ENCODE results near the gene PRR7.

The PRR7 gene

DNA sequence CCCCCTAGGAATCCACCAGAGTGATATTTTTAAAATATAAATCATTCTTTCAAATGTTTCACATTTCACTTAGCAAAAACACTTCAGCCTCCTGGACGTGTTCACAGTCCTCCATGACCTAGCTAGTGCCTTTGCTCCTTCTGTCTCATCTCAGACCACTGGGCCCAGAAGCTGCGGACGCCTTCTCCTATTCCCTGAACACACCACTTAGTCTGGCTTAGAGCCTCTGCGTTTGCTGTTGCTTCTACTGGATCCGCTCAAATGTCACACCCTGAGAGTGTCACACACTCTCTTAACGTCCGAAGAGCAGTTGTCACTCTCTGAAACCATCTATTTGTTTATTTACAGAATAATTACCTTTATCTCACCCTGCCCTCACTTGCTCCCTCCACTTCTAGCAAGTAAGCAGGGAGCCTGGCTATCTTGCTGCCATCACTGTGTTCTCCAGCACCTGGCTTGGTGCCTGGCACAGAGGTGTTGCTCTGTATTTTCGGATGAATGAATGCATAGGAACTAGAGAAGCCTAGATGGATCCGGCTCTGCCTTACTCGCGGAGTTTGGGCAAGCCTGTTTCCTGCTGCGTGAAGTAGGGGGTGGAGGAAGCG, 21.3 kb upstream of the PRR7 start:
- FAIRE-seq, result no peak

DNA sequence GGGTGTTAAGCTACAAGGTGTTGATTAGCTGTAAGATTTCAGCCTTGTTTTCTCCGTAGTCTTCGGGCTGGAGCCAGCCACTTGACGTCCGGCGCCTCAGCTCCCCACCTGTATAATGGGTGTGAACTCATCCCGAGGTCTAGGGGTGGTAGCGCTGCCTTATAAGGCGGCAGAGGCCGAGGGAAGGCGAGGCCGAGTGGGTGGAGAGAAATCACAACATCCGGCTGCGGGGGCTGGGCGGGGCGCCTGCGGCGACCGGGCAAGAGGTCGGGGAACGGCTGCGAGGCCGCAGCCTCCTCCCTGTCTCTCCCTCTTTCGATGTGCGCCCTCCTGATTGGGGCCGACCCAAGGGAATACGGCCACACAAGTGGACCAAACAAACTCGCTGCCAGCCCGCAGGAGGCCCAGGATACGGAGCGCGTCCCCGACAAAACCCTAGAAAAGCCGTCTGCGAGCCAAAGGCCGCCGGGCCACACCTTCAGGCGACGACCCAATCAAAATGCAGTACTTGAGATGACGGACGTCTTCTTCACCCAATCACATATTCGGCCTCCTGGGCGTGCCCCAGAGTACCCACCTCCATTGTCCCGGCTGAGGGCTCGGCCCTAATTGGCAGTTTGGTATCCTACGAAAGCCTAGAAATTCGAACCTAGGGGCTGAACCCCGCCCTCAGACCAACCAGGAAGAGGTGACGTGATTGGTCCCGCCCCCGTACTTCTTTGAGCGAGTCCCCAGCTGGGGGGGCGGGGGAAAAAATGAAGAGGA, 20.6 kb upstream of the PRR7 start:
- FAIRE-seq, result peak; percentile 83

DNA sequence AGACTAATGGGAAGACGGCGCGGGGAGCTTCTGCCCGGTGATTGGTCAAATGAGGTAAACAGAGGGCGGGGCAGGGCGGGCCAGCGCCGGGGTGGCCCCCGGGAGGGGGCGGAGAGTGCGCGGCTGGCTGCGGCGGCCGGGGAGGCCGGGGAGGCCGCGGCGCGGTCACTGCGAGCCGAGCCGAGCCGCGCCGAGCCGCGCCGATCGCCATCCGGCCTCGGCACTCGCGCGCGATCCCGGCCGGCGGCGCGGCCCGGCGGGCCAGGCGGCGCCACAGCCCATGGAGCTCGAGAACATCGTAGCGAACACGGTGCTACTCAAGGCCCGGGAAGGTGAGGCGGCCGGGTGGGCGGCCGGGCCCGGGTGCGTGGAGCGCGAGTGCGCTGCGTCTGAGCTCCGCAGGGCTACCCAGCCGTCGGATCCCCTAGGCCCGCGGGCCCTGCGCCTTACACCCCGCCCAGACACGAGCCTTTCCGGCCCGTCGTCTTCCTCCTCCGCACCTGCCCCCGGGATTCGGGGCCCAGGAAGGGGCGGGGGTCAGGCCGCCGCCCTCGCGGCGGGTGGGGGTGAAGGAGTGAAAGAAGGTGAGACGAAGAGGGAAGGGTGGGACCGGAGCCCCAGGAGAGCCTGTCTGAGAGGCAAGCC, 19.9 kb upstream of the PRR7 start, which contains the start of gene GRK6:
Gene GRK6, plus strand, starts transcription at position 111 of the 645 bp plus-strand sequence. Its CDS starts 170 bp downstream, at position 281.
- no peak for FAIRE-seq

DNA sequence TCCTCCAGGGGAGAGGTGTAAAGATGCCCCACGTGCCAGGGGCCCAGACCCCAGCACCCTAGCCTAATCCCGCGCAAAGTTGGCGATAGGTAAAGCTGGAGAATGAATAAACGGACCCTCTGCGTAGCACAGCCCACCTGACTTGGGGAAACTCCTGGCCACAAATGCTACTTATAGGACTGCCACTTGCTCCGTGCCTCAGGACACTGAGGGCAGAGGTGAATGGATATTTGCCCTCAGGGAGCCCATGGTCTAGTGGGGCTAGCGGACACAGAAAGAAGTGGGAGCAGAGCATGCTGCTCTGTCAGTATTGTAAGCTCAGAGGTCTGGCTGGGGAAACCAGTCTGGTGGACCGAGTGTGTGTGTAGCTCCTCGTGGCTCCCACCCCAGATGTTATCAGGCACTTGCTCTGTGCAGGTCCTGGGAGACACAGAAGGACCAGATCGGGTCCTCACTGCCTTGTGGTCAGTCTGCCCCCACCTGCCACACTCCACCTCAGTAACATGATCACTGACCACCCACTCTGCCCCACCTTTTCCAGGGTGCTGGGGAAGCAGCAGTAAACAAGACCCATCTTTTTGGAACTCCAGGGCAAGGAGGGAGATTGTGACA, 19.3 kb upstream of the PRR7 start:
- no peak for FAIRE-seq

DNA sequence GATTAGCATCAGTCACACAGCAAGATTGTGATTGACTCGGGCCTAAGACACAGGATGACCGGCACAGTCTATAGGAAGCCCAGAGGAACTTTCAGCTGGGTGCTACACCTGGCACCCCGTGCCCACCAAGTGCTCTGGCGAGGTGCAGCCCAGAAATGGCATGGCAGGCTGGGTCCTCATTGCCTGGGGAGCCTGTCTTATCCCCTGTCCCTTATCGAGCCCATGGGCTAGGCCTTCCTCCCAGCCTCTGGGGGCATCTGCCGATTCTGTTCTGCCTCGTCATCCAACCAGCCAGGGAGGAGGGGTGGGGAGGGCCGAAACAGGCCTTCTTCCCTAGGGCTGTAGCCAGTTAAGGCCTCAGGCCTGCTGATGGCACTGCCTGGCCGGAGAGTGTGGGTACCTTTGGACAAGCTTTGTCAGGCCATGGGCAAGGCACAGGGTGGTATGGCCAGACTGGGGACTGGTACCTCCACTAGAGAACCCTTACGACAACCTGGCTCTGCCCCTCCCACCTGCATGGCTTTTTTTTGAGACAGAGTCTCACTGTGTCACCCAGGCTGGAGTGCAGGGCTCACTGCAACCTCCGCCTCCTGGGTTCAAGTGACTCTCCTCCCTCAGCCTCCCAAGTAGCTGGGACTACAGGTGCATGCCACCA, 18.6 kb upstream of the PRR7 start:
- FAIRE-seq, result no peak

DNA sequence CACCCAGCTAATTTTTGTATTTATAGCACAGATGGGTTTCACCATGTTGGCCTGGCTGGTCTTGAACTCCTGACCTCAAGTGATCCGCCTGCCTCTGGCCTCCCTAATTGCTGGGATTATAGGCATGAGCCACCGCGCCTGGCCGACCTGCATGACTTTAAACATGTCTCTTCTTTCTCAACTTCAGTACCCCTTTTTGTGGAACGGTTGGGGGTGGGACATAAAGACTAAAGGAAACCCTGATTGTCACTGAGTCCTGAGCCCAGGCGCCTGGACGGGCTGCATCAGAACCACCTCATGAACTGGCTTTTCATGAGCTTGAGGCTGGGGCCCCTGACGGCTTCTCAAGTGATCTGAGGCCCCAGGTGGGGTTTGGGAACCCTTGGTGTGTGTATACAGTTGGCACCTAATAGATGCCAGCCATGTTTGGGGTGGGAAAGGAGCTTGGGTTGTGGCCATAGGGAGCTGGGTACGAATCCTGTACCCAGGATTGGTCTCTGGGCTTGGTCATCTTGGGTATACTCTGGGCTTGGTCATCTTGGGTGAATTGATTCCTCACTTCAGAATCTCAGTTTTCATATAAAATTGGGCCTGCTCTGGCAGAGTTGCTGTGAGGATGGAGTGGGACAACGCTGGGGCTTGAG, 17.9 kb upstream of the PRR7 start:
- no peak for FAIRE-seq

DNA sequence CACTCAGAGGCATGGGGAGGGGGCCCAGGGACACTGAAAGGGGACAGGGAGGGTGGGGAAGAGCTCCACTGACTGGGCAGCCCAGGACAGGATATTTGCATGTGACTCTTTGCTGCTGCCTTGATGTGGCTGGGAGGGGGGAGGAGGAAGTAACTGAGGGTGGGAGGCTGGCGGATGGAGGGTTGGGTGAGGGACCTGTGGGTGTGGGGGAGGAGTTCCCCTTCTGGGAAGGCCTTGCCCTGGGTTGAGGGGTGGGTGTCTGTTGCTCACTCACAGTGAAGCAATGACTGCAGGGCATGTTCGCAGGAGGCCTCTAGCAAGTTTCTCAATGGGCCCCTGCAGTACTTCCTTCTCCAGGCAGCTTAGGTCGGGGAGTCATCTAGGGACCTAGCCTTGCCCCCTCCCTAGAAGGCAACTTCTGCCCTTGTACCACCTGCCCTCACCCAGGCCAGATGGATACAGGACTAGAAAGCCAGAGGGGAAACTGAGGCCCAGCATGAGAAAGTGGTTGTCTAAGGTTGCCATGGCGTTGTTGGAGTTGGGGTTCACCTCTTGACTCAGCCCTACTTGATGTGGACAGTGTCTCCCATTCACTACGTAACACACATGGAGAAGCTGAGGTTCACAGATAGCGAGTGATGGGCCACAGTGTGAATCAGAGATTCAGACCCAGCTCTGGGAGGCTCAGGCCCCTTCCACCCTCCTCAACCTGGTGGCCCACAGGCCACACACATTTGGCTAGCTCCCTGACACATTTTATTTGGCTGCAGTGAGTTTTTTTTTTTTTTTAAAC, 17.2 kb upstream of the PRR7 start:
- no peak for FAIRE-seq

DNA sequence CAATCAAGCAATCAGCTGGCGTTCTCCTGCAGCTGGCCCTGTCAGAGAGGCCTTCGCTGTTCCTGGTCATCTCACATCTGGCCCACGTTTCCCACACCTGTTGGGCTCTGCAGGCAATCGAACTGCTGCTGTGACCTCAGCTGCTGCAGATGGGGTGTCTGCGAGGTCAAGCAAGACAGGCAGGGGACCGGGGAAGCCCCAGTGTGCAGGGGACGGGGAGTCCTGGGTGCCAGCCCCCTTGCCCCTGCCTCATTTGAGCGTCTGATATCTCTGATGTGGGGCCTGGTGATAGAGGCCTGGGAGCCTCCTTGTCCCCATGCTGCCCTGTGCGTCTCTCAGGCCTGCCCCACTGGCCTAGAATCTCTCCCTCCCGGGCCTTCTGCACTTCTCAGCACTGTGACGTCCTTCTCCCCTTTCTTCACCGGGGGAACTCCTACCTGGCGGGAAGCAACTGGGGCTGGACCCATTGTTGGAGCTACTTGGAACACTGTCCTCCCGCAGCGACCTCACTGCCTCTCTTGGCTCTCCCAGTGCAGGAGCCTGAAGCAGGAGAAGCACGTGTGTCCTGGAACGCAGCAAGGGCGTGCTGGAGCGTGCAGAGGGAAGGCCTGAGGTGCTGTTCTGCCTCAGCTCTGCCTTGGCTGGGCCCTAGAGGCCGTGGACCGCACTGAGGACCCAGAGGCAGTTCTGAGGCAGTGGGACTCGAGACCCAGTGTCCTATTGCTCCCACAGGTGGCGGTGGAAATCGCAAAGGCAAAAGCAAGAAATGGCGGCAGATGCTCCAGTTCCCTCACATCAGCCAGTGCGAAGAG, 16.3 kb upstream of the PRR7 start:
- no peak for FAIRE-seq

DNA sequence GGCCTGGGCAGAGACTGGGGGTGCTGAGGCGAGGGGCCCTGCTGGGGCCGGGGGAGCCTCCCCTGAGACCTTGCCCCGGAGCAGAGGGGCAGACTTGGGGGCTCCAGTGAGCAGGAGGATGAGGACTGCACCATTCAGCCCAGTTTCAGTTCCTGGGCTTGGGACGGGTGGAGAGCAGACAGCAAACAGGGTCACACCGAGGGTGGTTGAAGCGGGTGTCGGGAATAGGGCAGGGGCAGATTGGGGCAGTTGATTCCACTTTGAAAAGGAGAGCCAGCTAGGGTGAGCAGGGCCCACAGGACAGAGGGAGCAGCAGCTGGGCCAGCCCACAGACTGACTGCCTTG, 15.7 kb upstream of the PRR7 start:
- FAIRE-seq, result no peak

DNA sequence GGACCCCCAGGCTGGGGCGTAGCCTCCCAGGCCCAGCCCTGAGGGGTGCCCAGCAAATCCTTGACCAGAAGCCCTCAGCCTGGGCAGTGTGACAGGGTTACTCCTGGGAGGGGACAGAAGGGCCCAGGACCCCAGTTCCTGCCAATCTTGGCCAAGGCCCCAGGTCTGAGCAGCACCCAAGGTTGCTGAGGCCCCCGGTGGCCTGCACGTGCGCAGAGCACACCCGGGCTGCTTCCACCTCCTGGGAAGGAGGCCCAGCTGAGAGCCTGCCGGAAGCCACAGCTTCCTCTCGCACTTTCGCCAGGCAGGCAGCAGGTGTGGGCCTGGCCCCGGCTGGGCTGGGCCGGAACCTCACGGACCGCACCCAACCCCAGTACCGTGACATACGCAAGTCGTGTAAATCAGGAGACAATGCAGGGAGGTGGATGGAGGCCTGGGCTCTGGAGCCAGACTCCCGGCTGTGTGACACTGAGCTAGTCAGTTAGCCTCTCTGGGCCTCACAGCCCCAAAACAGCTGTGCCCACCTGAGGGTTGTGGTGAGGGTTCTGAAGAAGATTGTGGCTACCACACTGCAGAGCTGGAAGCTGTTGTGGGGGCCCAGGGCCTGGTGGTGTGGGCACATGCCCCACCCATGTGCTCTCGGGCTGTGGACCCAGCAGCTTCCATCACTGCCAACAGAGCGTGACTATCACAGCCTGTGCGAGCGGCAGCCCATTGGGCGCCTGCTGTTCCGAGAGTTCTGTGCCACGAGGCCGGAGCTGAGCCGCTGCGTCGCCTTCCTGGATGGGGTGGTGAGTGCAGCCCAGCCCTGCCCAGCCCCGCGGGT, 15.1 kb upstream of the PRR7 start:
- FAIRE-seq, result no peak

DNA sequence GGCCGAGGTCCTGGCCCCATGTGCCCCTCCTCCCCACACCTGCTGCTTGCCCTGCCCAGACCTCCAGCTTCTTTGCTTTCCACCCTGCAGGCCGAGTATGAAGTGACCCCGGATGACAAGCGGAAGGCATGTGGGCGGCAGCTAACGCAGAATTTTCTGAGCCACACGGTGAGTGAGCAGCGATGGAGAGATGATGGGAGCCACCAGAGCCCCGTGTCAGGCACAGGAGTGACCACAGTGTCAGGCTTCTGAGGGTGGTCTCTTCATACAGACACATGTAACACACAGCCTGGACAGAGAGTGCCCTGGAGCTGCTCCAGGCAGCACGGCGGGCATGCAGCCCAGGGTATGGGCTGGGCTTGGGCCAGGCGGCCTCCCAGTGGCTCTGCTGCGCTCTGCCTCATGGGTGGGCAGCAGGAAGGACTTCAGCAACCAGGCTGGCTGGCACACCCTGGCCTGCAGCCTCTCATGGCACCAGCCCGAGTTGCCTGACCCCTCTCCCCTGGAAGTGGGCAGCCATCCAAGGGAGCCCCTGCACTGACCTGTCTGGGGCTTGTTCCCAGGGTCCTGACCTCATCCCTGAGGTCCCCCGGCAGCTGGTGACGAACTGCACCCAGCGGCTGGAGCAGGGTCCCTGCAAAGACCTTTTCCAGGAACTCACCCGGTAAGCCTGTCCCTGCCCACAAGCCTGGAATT, 14.3 kb upstream of the PRR7 start:
- no peak for FAIRE-seq

DNA sequence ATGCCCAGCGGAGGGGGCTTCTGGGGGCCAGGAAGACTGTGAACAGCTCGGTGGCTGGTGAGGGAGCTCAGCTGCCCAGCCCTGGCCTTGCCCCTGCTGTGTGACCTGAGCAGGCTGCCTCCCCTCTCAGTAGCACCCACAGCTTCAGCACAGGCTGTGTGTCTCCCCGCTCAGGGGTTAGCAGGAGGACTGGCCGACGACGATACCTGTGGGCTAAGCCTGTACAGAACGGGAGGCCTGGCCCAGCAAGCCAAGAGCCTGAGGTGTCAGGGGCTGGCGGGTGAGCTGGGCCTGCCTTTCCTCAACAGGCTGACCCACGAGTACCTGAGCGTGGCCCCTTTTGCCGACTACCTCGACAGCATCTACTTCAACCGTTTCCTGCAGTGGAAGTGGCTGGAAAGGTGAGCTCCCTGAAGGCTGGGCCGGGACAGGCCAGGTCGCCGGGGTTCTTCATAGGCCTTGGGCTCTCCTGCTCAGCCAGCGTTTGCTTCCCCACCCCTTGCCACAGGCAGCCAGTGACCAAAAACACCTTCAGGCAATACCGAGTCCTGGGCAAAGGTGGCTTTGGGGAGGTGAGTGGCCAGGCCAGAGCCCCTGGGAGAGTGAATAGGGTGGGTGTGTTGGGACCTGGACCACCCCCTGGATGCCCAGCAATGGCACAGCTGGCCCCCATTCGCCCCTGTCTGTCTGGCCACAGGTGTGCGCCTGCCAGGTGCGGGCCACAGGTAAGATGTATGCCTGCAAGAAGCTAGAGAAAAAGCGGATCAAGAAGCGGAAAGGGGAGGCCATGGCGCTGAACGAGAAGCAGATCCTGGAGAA, 13.6 kb upstream of the PRR7 start:
- no peak for FAIRE-seq

DNA sequence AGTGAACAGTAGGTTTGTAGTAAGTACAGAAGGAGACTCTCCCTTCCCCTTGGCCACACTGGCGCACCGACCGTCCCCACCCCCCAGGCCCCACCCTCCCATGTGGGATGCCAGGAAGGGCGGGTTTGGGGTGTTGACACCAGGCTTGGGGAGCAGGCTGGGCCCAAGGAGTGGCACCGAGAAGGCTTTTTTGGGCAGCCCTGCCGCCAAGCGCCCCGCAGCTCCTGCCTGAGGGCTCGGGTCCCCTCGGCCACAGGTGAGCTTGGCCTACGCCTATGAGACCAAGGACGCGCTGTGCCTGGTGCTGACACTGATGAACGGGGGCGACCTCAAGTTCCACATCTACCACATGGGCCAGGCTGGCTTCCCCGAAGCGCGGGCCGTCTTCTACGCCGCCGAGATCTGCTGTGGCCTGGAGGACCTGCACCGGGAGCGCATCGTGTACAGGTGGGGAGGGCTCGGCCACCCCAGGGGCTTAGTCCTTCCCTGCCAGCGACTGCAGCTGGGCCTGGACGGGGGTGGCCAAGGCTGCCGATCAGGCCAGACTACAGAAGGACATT, 12.9 kb upstream of the PRR7 start:
- FAIRE-seq, result no peak

DNA sequence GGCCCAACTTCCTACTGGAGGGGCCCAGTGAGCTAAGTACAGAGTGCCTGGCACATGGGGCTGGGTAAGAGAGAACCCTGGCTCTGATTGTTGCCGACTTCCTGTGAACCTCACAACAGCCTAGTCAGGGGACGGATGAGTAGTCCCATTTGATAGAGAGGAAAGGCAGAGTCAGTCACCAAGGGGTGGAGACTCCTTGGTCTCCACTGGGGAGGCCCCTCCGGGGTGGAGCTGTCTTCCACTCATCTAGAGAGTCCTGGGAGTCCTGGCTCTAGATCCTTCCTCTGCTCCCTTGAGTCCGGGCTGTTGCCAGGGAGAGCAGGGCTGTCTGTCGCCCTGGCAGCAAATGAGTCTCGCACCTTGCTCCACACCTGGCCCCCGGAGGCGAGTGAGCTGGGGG, 12.2 kb upstream of the PRR7 start:
- FAIRE-seq, result no peak

DNA sequence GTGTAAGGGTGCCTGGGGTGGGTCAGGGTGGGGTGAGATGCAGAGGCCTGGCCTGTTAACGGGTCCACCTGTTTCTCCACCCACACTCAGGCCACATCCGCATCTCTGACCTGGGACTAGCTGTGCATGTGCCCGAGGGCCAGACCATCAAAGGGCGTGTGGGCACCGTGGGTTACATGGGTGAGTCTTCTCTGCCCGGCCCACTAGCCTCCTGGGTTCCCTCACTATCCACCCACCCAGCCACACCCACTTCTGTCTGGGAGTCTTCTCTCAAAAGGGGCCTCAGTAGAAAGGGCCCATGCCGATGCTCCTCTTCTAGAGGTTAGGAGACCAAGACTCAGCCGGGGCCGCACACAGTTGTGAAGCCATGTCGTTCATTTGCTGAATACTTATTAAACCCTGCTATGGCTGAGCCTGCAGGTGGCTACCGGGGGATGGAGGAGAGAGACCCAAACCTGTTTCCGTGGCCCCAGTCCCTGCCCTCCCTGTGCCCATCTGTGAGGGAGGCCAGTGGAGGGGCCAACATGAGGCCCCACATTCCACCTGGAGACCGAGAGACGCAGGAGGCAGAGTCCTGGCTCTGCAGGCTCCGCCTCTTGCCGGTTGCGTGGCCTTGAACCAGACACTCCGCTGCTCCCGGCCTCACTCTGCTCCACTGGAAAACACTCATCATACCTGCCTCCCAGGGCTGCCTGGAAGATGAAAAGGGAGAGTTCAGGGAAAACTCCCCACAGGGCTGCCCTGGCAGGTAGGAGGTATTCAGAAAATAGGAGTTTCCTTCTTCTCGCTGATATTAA, 11.5 kb upstream of the PRR7 start:
- no peak for FAIRE-seq

DNA sequence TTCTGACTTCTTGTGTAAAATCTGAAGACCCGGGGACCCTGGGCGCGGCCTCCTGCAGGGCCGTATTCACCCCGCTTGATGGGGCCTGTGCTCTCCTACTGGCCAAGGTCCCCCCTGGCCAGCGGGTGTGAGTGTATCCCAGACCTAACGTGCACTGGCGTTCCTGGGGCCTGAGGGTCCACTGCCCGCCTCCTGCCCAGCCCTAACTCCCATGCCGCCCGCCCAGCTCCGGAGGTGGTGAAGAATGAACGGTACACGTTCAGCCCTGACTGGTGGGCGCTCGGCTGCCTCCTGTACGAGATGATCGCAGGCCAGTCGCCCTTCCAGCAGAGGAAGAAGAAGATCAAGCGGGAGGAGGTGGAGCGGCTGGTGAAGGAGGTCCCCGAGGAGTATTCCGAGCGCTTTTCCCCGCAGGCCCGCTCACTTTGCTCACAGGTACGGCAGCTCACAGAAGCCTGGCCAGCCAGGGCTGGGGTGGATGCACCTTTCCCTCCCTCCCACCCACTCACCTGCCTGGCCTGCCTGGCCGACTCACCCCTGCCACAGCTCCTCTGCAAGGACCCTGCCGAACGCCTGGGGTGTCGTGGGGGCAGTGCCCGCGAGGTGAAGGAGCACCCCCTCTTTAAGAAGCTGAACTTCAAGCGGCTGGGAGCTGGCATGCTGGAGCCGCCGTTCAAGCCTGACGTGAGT, 10.6 kb upstream of the PRR7 start:
- no peak for FAIRE-seq

DNA sequence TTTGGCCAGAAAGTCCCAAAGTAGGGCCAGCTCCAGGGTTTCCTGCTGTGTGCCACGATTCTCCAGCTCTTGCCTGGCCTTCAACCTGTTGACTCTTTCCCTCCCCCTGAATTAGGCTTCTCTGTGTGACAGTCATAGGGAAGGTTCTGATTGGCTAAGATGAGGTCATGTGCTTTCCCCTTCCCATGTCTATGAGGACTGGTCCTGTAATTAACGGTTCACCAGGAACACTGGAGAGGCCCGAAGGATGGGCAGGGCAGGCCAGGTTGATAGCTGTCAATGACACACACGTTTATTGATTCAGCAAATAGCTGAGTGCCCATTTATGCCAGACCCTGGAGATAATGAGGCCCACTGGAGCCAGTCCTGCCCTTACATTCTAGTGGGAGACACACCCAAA, 9.0 kb upstream of the PRR7 start:
- FAIRE-seq, result no peak
